GM18526 (cell line): ENCODE measurements around the gene ATIC.

ENCODE experiments used
- POLR2A ChIP-seq: IDR thresholded peaks from 3 replicates; pipeline ENCODE4 v1.6.1; 2011; ENCODE audit not compliant: insufficient read length; ENCODE audit errors: extremely low read depth

ATIC gene

DNA sequence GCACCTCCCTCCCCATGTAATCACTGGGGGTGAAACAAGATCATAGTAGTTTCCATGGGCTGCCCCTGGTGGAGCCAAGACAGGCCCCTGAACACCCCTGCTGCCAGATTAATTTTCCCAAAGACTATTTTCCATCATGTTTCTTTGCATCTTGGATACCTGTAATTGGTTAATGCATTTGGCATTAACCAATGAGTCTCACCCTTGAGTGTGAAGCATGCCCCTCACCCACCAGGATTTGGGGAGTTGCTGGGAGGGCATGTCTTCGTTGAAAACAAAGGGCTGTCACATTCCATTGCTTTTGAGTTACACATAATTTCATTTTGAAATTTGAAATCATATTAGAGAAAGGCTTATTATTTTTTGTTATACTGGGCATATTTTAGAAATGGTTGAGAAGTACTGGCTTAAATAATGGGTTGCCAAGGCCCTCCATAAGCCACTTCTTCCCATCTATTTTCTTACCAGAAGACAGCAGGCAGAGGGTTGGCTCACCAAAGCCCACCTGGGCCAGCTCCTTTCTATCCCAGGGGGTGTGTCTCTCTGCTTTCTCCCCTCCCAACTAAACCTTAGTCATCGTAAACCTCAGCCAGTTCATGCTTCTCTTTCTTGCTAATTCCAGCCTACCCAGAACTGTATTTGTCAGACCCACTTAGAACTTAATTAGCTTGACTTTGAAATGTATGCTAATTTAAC lies 51.8 kb downstream of the ATIC start:
- no peak for TF ChIP-seq POLR2A

GRCh38 chr2:215364157-215365155 lies 52.6 kb downstream of the ATIC start:
- TF ChIP-seq POLR2A, result no peak

GRCh38 chr2:215365184-215365658 lies 53.4 kb downstream of the ATIC start:
- no peak for TF ChIP-seq POLR2A

DNA sequence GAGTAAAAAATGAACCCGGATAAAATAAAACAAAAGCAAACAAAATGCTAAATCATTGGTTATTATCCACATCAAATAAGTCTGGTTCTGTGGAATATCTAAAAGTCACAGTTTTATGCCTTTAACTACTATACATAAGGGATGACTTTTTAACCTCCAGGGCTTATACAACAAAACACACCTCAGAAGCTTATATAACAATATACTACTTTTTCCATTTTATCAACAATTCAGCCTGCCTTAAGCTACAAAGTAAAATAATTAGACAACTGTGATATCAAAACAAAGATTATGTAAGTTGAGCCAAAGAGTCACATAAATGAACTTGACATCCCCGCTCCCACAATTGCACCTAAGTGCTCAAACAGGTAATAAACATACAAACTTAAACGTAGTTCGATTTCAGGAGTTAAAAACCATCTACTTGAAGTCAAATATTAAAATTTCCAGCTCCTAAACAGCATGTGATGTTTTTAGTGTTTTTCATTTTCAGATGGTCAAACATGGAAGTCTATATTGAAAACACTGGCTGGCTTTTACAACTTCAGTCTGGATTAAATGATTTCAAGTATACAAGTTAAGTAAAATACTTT lies 54.7 kb downstream of the ATIC start:
- TF ChIP-seq POLR2A, result no peak

- no peak for TF ChIP-seq POLR2A
Measured at GRCh38 chr2:215367662-215368492, 56.0 kb downstream of the ATIC start.

DNA sequence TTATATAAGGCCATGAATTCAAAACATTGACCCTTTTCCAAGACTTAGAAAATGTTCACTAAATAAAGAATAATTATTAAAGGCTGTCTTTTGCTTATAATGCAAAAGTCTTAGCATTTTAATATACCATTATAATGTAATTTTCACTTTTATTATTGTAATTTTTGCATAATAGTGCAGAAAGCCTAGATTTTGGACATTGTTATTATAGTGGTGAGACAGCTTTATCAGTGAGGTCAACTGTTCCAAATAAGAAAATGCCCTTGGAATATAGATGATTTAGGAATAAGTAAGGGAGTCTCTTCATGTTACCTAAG lies 56.6 kb downstream of the ATIC start:
- TF ChIP-seq POLR2A, result no peak

GRCh38 chr2:215369181-215369760 lies 57.4 kb downstream of the ATIC start:
- no peak for TF ChIP-seq POLR2A

- TF ChIP-seq POLR2A, result no peak
Measured at GRCh38 chr2:215370112-215370965, 58.5 kb downstream of the ATIC start.

GRCh38 chr2:215371915-215372897 lies 60.3 kb downstream of the ATIC start:
- TF ChIP-seq POLR2A, result no peak

- TF ChIP-seq POLR2A, result no peak
Measured at GRCh38 chr2:215372968-215373649, 61.2 kb downstream of the ATIC start.

- TF ChIP-seq POLR2A, result no peak
Measured at GRCh38 chr2:215374002-215374401, 62.1 kb downstream of the ATIC start.

DNA sequence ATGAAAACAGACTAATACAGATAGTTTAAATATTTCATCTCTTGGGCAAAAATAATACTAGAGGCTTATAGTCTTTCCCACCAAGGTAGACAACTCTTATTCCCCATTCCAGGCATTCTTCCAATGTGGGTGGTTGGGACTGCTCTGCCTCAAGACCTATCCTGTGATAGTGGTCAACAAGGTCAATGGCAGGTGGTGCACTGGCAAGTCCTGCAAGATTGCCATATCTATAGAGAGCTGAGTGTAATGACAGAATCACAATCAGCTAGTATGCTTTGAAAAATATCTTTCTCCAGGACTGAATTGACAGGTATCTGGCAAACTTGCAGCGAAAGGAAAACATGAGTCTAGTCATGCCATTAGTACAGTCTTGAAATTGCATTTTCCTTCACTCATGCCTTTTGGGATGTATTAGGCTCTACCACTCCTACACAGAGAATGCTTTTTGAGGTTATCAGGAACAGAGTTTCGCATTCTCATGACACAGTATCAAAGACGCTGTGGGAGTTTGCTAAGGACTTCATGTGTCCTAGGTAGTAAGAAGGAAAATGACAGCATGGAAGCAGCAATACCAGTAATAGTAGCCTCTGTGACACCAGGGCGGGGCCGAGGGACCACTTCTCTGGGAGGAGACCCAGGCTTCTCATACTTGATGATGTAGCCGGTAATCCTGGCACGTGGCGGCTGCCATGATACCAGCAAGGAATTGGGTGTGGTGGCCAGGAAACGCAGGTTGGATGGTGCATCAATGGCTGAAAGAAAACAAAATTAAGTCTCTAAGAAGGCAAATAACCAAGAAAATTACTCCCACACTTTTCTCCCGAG lies 63.0 kb downstream of the ATIC start:
- TF ChIP-seq POLR2A, result no peak
